Endothelial cell of umbilical vein (primary cell): Measurements from ENCODE around the gene ZNF644. TPM values are rescaled to one million over a fixed set of nuclear protein-coding genes. Genes with fewer than 3 reads are reported as not detected.

Source experiments
- BruUV-seq: library from RNA; stranded (reverse); fragments of 400-500 nt; replicated peaks from 2 replicates; lab custom pipeline; 2021; lab: Mats Ljungman, UMichigan
- CTCF ChIA-PET: fragments of 300-600, 350-600 bp; sonication (Branson Sonifier 250); formaldehyde crosslinking; loops from one replicate; lab custom pipeline; 2021; ENCODE audit warnings: antibody characterized with exemption, inconsistent platforms; lab: Charles Lee
- POLR2A ChIA-PET: fragments of 300-600, 350-600 bp; sonication (Branson Sonifier 250); formaldehyde crosslinking; loops from one replicate; lab custom pipeline; 2021; ENCODE audit warnings: antibody characterized with exemption, inconsistent platforms; lab: Charles Lee
- DNase-seq: peaks from one replicate; pipeline ENCODE4 v3.0.0-alpha.2; 2011; ENCODE audit warnings: low read depth, low spot score
- FAIRE-seq: peaks from 2 replicates; lab custom pipeline; 2011; peaks lifted over from hg19 to GRCh38; lab: Jason Lieb, UNC
- H2AFZ ChIP-seq: 2 replicates; pipeline ENCODE4 v1.6.0; 2012; ENCODE audit warnings: low read depth, low read length, control low read depth, inconsistent platforms
- H3K27ac ChIP-seq: 2 replicates; pipeline ENCODE4 v1.5.1; 2011; ENCODE audit warnings: low read depth, mild to moderate bottlenecking, control low read depth, low read length, moderate library complexity; ENCODE audit not compliant: insufficient read depth
- H3K27me3 ChIP-seq, 2 experiments: 2 replicates each; pipeline versions ENCODE4 v1.6.0 to v1.6.1; 2011; ENCODE audit warnings: low read length in 2 of 2, mixed read lengths in 1 of 2; ENCODE audit not compliant: control insufficient read depth in 2 of 2, insufficient read depth in 2 of 2
- H3K36me3 ChIP-seq, 2 experiments: 2 replicates in 1 of 2; 3 replicates in 1 of 2; pipeline ENCODE4 v1.5.1; 2011; ENCODE audit warnings: low read length in 2 of 2, mild to moderate bottlenecking in 1 of 2, moderate library complexity in 1 of 2; ENCODE audit not compliant: control insufficient read depth in 2 of 2, insufficient read depth in 2 of 2; ENCODE audit errors: extremely low read depth in 1 of 2
- H3K4me1 ChIP-seq: 3 replicates; pipeline ENCODE4 v1.5.1; 2011; ENCODE audit warnings: mild to moderate bottlenecking, low read length; ENCODE audit not compliant: control insufficient read depth, insufficient read depth; ENCODE audit errors: extremely low read depth
- H3K4me2 ChIP-seq: 2 replicates; pipeline ENCODE4 v1.6.1; 2011; ENCODE audit warnings: low read length, control low read depth, mixed read lengths; ENCODE audit not compliant: insufficient read depth
- H3K4me3 ChIP-seq, 3 experiments: fragments of 200-600 bp in 1 of 3; sonication (generic), shearing (Covaris generic) in 1 of 3; replicated peaks in 1 of 3; 2 replicates each; pipeline ENCODE4 v1.5.1; 2011 to 2016; ENCODE audit warnings: control low read depth in 3 of 3, low read length in 3 of 3, mild to moderate bottlenecking in 2 of 3, inconsistent platforms in 1 of 3, low read depth in 1 of 3, moderate library complexity in 1 of 3; ENCODE audit not compliant: insufficient read depth in 1 of 3
- H3K79me2 ChIP-seq: 2 replicates; pipeline ENCODE4 v1.6.0; 2012; ENCODE audit warnings: low read length, inconsistent platforms; ENCODE audit not compliant: control insufficient read depth, insufficient read depth
- H3K9ac ChIP-seq: replicated peaks from 2 replicates; pipeline ENCODE3; 2011; ENCODE audit warnings: low read length, control low read depth; ENCODE audit not compliant: insufficient read depth; ENCODE audit errors: extremely low read depth
- H3K9me1 ChIP-seq: replicated peaks from 3 replicates; pipeline ENCODE4 v1.6.0; 2011; ENCODE audit warnings: mild to moderate bottlenecking, low read length; ENCODE audit not compliant: control insufficient read depth, insufficient read depth; ENCODE audit errors: extremely low read depth
- H3K9me3 ChIP-seq: replicated peaks from 2 replicates; pipeline ENCODE4 v1.5.1; 2012; ENCODE audit warnings: low read length, inconsistent platforms; ENCODE audit not compliant: control insufficient read depth, insufficient read depth
- H4K20me1 ChIP-seq: replicated peaks from 2 replicates; pipeline ENCODE3; 2011; ENCODE audit warnings: mild to moderate bottlenecking, low read length; ENCODE audit not compliant: control insufficient read depth, insufficient read depth; ENCODE audit errors: extremely low read depth
- CTCF ChIP-seq, 2 donors: IDR thresholded peaks; 1 replicate in 1 of 2; 2 replicates in 1 of 2; pipeline ENCODE4 v1.5.1; 2011; ENCODE audit warnings: low read length in 2 of 2, mild to moderate bottlenecking in 2 of 2, moderate library complexity in 2 of 2, control low read depth in 1 of 2, inconsistent platforms in 1 of 2, low read depth in 1 of 2; ENCODE audit not compliant: insufficient read depth in 1 of 2; ENCODE audit errors: extremely low read depth in 1 of 2
- EZH2 ChIP-seq: IDR thresholded peaks from 2 replicates; pipeline ENCODE4 v1.6.1; 2012; ENCODE audit warnings: borderline replicate concordance, low read depth, mild to moderate bottlenecking, moderate library complexity, low read length, inconsistent platforms; ENCODE audit not compliant: severe bottlenecking
- FOS ChIP-seq: IDR thresholded peaks from 2 replicates; pipeline ENCODE4 v1.6.1; 2011; ENCODE audit warnings: mild to moderate bottlenecking, low read length, moderate library complexity, borderline replicate concordance; ENCODE audit not compliant: insufficient read depth
- GATA2 ChIP-seq: IDR thresholded peaks from 2 replicates; pipeline ENCODE4 v1.7.0; 2011; ENCODE audit warnings: low read depth, mild to moderate bottlenecking, moderate library complexity, mixed read lengths, low read length; ENCODE audit not compliant: insufficient read length, insufficient read depth
- JUN ChIP-seq: IDR thresholded peaks from 2 replicates; pipeline ENCODE4 v1.6.1; 2011; ENCODE audit warnings: borderline replicate concordance, low read depth; ENCODE audit not compliant: insufficient read length, insufficient read depth
- MAX ChIP-seq: IDR thresholded peaks from 2 replicates; pipeline ENCODE4 v1.6.1; 2011; ENCODE audit not compliant: insufficient read depth, insufficient read length
- MYC ChIP-seq: IDR thresholded peaks from one replicate; pipeline ENCODE4 v1.6.1; 2011; ENCODE audit warnings: mild to moderate bottlenecking, low read depth, low read length
- POLR2A ChIP-seq: IDR thresholded peaks from 2 replicates; pipeline ENCODE4 v1.6.1; 2012; ENCODE audit warnings: low read depth, mild to moderate bottlenecking, control low read depth, low read length
- POLR2AphosphoS5 ChIP-seq: IDR thresholded peaks from 2 replicates; pipeline ENCODE4 v1.6.1; 2012; ENCODE audit warnings: low read depth, mild to moderate bottlenecking, control low read depth, low read length, moderate library complexity; ENCODE audit not compliant: insufficient read depth
- dilution Hi-C: fragments of 300-500 bp; cut with MboI; formaldehyde crosslinking; loops from one replicate; pipeline ENCODE4 v1.15.0; 2019; ENCODE audit warnings: low sequenced_read_pairs; ENCODE audit not compliant: extremely low pct_ligation_motif_present
- intact Hi-C: fragments of 100-400 bp; cut with micrococcal nuclease; formaldehyde crosslinking; loops from one replicate; pipeline ENCODE4 v1.10.0; 2022
- polyA plus RNA-seq, 4 experiments: library from polyadenylated mRNA; depleted of rRNA in 3 of 4; stranded (reverse) in 3 of 4; unstranded in 1 of 4; fragments of >200 nt; gene quantifications; 2 replicates each; pipeline versions ENCODE4 v1.2.1 to v1.2.3, GENCODE V29; 2011 to 2012; ENCODE audit warnings: missing spikeins in 1 of 4
- total RNA-seq: library from RNA; stranded (reverse); gene quantifications from 2 replicates; pipeline ENCODE4 v1.2.3, GENCODE V29; 2021

Gene ZNF644
- total and polyA plus RNA-seq, 2 donors (not counting 3 experiments of a cell fraction or from before 2014, with no cell fraction given), result 7.2 to 47.0 TPM

- H4K20me1 ChIP-seq, result peaks cover 7% of the 10 kb centered on the region
- intact Hi-C loops, result no loop called here
- no peaks in the 10 kb centered on the region for H3K27me3 ChIP-seq
- no peak overlapping the region for H2AFZ ChIP-seq
- no TSS peak for BruUV-seq
- H3K79me2 ChIP-seq, result peaks cover 90% of the 10 kb centered on the region
- H3K36me3 ChIP-seq, result no peaks in the 10 kb centered on the region
- no peaks in the 10 kb centered on the region for H3K9me1 ChIP-seq
- TF ChIP-seq JUN (no peak), POLR2AphosphoS5 (no peak), CTCF (IDR thresholded peaks at IDR 0.05; ENCODE audit: extremely low read depth in 1 of 2, insufficient read depth in 1 of 2, low read depth in 1 of 2, low read length in 2 of 2) (no peak), MYC (no peak), GATA2 (no peak), FOS (no peak), MAX (no peak), POLR2A (no peak), EZH2 (no peak)
- POLR2A ChIA-PET, result no interaction called here
- no peak overlapping the region for H3K9ac ChIP-seq
- DNase-seq (no peak), FAIRE-seq (no peak)
- dilution Hi-C loops, result no loop called here
- CTCF ChIA-PET, result no interaction called here
- H3K27ac ChIP-seq, result no peak overlapping the region
- H3K4me1 ChIP-seq, result peaks cover 4% of the 10 kb centered on the region
- H3K4me3 ChIP-seq, result no peak overlapping the region
- H3K4me2 ChIP-seq, result no peak overlapping the region
- no peaks in the 10 kb centered on the region for H3K9me3 ChIP-seq
Observed at GRCh38 chr1:91012196-91012595, 9.6 kb downstream of the ZNF644 start.
